ENCODE results near the gene MYCBPAP. TPM values are rescaled to one million over a fixed set of nuclear protein-coding genes. Genes with fewer than 3 reads are reported as not detected.

The MYCBPAP gene
- total and polyA plus RNA-seq, 4 donors, result 1.1 to 5.0 (median 2.9) TPM

GRCh38 chr17:50514388-50514787 lies 6.1 kb downstream of the MYCBPAP start:
- WGBS (ENCODE audit: insufficient coverage), result 24% methylated on average over 2 of the region's 3 CpGs
- no peaks in the 10 kb centered on the region for H3K9me3 ChIP-seq (ENCODE audit: control insufficient read depth, insufficient read depth, low read length)
- H3K36me3 ChIP-seq (ENCODE audit: control insufficient read depth, insufficient read depth, low read length), result no peaks in the 10 kb centered on the region
- H3K4me3 ChIP-seq (ENCODE audit: low read depth, low read length), result no peak overlapping the region
- no peaks in the 10 kb centered on the region for H3K27me3 ChIP-seq (ENCODE audit: control insufficient read depth, insufficient read depth, low read length)
- H3K27ac ChIP-seq (ENCODE audit: low read depth, low read length), result no peak overlapping the region
- H3K4me1 ChIP-seq (ENCODE audit: control insufficient read depth, insufficient read depth, low read length), result peaks cover 23% of the 10 kb centered on the region
- no peak for DNase-seq (ENCODE audit: low read depth in 4 of 6, low spot score in 6 of 6)

DNA sequence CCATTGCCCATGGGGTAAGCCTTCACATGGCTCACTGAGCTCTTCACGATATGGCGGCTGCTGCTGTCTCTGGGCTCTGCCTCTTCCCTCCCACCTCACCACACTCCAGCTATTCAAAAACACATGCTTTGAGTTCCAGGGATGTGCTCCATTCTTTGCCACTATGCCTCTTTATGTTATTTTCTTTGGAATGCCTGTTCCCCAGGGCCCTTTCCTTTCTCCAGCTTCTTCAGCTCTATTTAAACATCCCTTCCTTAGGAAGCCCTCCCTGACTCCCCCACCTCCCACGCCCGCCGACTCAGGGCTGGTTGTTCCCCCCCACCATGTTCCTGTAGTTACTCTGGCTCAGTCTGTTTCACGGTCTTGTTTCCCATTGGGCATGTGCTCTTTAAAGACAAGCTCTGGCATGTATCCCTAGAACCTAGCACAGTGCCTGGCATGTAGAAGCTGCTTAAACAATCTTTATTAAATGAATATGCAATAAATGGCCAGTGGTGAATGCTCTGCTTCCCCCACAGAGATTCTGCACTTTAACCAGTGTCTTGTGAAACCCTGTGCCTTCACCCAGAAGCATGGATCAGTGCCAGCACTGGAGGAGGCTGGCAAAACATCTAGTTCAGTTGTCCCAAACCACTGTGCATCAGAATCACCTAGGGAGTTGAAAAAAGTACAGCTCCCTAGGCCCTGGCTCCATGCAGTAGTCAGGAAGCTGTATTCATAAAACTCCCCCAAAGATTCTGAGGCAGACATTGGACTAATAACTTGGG lies 6.9 kb downstream of the MYCBPAP start:
- H3K27ac ChIP-seq (ENCODE audit: low read depth, low read length), result no peak overlapping the region
- peak in 1 of 6 donors; percentile 38 for DNase-seq (ENCODE audit: low read depth in 4 of 6, low spot score in 6 of 6)
- 36% methylated on average over 5 of the region's 6 CpGs for WGBS (ENCODE audit: insufficient coverage)
- H3K9me3 ChIP-seq (ENCODE audit: control insufficient read depth, insufficient read depth, low read length), result no peaks in the 10 kb centered on the region
- no peaks in the 10 kb centered on the region for H3K27me3 ChIP-seq (ENCODE audit: control insufficient read depth, insufficient read depth, low read length)
- no peaks in the 10 kb centered on the region for H3K36me3 ChIP-seq (ENCODE audit: control insufficient read depth, insufficient read depth, low read length)
- no peak overlapping the region for H3K4me3 ChIP-seq (ENCODE audit: low read depth, low read length)
- peaks cover 17% of the 10 kb centered on the region for H3K4me1 ChIP-seq (ENCODE audit: control insufficient read depth, insufficient read depth, low read length)

GRCh38 chr17:50517011-50517410 lies 8.8 kb downstream of the MYCBPAP start:
- WGBS (ENCODE audit: insufficient coverage), result 93% methylated on average over 3 of the region's 4 CpGs
- DNase-seq (ENCODE audit: low read depth in 4 of 6, low spot score in 6 of 6), result no peak
- Histone ChIP-seq H3K4me1 (ENCODE audit: control insufficient read depth, insufficient read depth, low read length) (peaks cover 17% of the 10 kb centered on the region), H3K27ac (ENCODE audit: low read depth, low read length) (no peak overlapping the region), H3K27me3 (ENCODE audit: control insufficient read depth, insufficient read depth, low read length) (no peaks in the 10 kb centered on the region), H3K36me3 (ENCODE audit: control insufficient read depth, insufficient read depth, low read length) (no peaks in the 10 kb centered on the region), H3K9me3 (ENCODE audit: control insufficient read depth, insufficient read depth, low read length) (no peaks in the 10 kb centered on the region), H3K4me3 (ENCODE audit: low read depth, low read length) (no peak overlapping the region)

- Histone ChIP-seq H3K4me1 (ENCODE audit: control insufficient read depth, insufficient read depth, low read length) (peaks cover 17% of the 10 kb centered on the region), H3K36me3 (ENCODE audit: control insufficient read depth, insufficient read depth, low read length) (no peaks in the 10 kb centered on the region), H3K9me3 (ENCODE audit: control insufficient read depth, insufficient read depth, low read length) (no peaks in the 10 kb centered on the region), H3K4me3 (ENCODE audit: low read depth, low read length) (no peak overlapping the region), H3K27ac (ENCODE audit: low read depth, low read length) (peak overlapping the region; percentile 40), H3K27me3 (ENCODE audit: control insufficient read depth, insufficient read depth, low read length) (no peaks in the 10 kb centered on the region)
- 78% methylated on average over 7 of the region's 8 CpGs for WGBS (ENCODE audit: insufficient coverage)
- DNase-seq (ENCODE audit: low read depth in 4 of 6, low spot score in 6 of 6), result no peak
These were observed 9.5 kb downstream of the MYCBPAP start for GRCh38 chr17:50517504-50518383.

DNA sequence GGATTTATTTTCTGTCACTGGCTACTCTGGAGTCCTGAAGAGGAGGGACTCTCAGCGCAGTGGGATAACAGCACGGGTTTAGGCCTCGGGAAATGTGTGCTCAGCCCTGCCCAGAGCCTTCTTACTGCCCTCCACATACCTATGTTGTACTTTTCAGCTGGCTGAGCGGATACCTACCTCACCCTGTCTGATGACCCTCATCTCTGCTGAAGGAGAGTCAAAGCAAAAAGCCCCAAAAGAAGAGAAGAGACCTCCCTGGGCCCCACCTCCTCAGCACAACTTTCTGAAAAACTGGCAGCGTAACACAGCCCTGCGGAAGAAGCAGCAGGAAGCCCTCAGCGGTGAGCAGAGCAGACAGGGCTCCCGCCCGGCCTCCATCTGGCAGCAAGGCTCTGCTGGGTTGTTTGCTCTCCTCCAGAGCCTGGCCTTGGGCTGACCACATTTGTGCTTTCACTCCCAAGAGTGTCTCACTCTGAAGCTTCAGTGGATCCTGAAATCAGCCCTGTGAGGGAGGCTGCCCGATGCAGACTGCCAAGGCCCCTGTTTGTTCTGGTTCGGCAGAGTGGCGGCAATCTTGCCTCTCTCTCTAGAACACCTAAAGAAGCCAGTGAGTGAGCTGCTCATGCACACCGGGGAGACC lies 10.3 kb downstream of the MYCBPAP start:
- Histone ChIP-seq H3K4me3 (ENCODE audit: low read depth, low read length) (no peak overlapping the region), H3K27me3 (ENCODE audit: control insufficient read depth, insufficient read depth, low read length) (no peaks in the 10 kb centered on the region), H3K36me3 (ENCODE audit: control insufficient read depth, insufficient read depth, low read length) (no peaks in the 10 kb centered on the region), H3K4me1 (ENCODE audit: control insufficient read depth, insufficient read depth, low read length) (peaks cover 17% of the 10 kb centered on the region), H3K27ac (ENCODE audit: low read depth, low read length) (peak overlapping the region; percentile 40), H3K9me3 (ENCODE audit: control insufficient read depth, insufficient read depth, low read length) (no peaks in the 10 kb centered on the region)
- 62% methylated on average over 11 of the region's 13 CpGs for WGBS (ENCODE audit: insufficient coverage)
- peak in 1 of 6 donors; percentile 29 for DNase-seq (ENCODE audit: low read depth in 4 of 6, low spot score in 6 of 6)

DNA sequence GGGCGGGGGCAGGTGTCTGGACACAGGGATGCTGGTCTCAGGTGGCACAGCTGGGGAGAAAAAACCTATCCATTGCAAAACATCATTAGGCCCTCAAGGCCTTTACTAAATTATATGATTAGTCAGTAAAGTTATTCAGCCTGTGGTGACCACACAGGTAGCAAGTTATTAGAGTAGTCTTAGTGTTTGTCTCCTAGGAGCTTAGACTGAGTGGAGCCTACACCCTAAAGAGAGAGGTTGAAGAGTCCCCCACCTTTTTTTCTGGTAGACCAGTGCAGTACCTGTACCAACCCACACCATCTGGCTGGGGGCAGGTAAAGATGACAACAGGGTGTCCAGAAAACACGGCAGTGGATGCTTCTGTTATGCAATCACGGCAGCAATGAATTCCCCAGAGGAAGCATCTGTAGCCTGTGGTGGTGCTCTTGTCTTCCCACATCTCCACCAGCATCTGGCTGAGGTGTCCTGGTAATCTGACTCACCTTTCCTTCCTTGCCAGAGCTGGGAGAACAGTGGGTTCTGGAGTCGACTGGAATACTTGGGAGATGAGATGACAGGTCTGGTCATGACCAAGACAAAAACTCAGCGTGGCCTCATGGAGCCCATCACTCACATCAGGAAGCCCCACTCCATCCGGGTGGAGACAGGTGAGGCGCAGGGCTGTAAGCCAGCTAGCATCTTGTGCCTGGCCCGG lies 11.0 kb downstream of the MYCBPAP start:
- no peaks in the 10 kb centered on the region for H3K27me3 ChIP-seq (ENCODE audit: control insufficient read depth, insufficient read depth, low read length)
- 92% methylated on average over 4 of the region's 8 CpGs for WGBS (ENCODE audit: insufficient coverage)
- no peaks in the 10 kb centered on the region for H3K36me3 ChIP-seq (ENCODE audit: control insufficient read depth, insufficient read depth, low read length)
- H3K4me1 ChIP-seq (ENCODE audit: control insufficient read depth, insufficient read depth, low read length), result peaks cover 17% of the 10 kb centered on the region
- no peaks in the 10 kb centered on the region for H3K9me3 ChIP-seq (ENCODE audit: control insufficient read depth, insufficient read depth, low read length)
- no peak for DNase-seq (ENCODE audit: low read depth in 4 of 6, low spot score in 6 of 6)
- no peak overlapping the region for H3K27ac ChIP-seq (ENCODE audit: low read depth, low read length)
- H3K4me3 ChIP-seq (ENCODE audit: low read depth, low read length), result no peak overlapping the region

- Histone ChIP-seq H3K27me3 (ENCODE audit: control insufficient read depth, insufficient read depth, low read length) (no peaks in the 10 kb centered on the region), H3K36me3 (ENCODE audit: control insufficient read depth, insufficient read depth, low read length) (no peaks in the 10 kb centered on the region), H3K27ac (ENCODE audit: low read depth, low read length) (no peak overlapping the region), H3K4me1 (ENCODE audit: control insufficient read depth, insufficient read depth, low read length) (peaks cover 12% of the 10 kb centered on the region), H3K9me3 (ENCODE audit: control insufficient read depth, insufficient read depth, low read length) (no peaks in the 10 kb centered on the region), H3K4me3 (ENCODE audit: low read depth, low read length) (no peak overlapping the region)
- WGBS (ENCODE audit: insufficient coverage), result 100% methylated on average over 1 of the region's 2 CpGs
- no peak for DNase-seq (ENCODE audit: low read depth in 4 of 6, low spot score in 6 of 6)
These were observed 12.2 kb downstream of the MYCBPAP start for GRCh38 chr17:50520483-50520882.

DNA sequence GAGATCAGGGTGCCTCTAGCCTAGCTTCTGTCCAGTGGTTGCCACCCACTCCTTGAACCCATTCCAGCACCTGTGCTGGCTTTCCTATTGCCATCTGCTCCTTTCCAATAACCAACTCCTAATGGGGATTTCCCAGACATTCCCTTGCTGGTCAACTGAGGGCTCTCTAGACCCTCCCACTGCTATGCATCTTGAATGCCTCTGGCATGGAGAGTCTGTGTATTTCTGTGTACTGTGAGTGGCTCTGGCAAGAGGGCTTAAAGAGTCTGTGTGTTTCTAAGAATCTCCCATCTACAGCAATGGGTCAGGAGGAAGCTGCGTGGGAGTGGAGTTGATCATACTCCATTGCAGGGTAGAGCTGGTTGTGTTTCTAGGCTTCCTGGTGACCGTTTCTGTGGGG lies 13.3 kb downstream of the MYCBPAP start:
- Histone ChIP-seq H3K27ac (ENCODE audit: low read depth, low read length) (no peak overlapping the region), H3K36me3 (ENCODE audit: control insufficient read depth, insufficient read depth, low read length) (no peaks in the 10 kb centered on the region), H3K27me3 (ENCODE audit: control insufficient read depth, insufficient read depth, low read length) (no peaks in the 10 kb centered on the region), H3K4me3 (ENCODE audit: low read depth, low read length) (no peak overlapping the region), H3K4me1 (ENCODE audit: control insufficient read depth, insufficient read depth, low read length) (peaks cover 12% of the 10 kb centered on the region), H3K9me3 (ENCODE audit: control insufficient read depth, insufficient read depth, low read length) (no peaks in the 10 kb centered on the region)
- DNase-seq (ENCODE audit: low read depth in 4 of 6, low spot score in 6 of 6), result no peak
- WGBS (ENCODE audit: insufficient coverage), result 74% methylated on average over 2 of the region's 2 CpGs

GRCh38 chr17:50522766-50523165 lies 14.5 kb downstream of the MYCBPAP start:
- 94% methylated on average over 10 of the region's 10 CpGs for WGBS (ENCODE audit: insufficient coverage)
- no peak for DNase-seq (ENCODE audit: low read depth in 4 of 6, low spot score in 6 of 6)
- no peak overlapping the region for H3K4me3 ChIP-seq (ENCODE audit: low read depth, low read length)

More at GRCh38 chr17:50522766-50523165, 14.5 kb downstream of the MYCBPAP start:
- peaks cover 16% of the 10 kb centered on the region for H3K4me1 ChIP-seq (ENCODE audit: control insufficient read depth, insufficient read depth, low read length)
- H3K36me3 ChIP-seq (ENCODE audit: control insufficient read depth, insufficient read depth, low read length), result no peaks in the 10 kb centered on the region
- no peak overlapping the region for H3K27ac ChIP-seq (ENCODE audit: low read depth, low read length)
- no peaks in the 10 kb centered on the region for H3K9me3 ChIP-seq (ENCODE audit: control insufficient read depth, insufficient read depth, low read length)
- H3K27me3 ChIP-seq (ENCODE audit: control insufficient read depth, insufficient read depth, low read length), result no peaks in the 10 kb centered on the region

Data from spinal cord (tissue), 10 donors.